HG02981 (cell line): ENCODE results near the gene TTC22.

Source experiments
- ATAC-seq: cut with Tn5 transposase; IDR thresholded peaks from one replicate; pipeline ENCODE4 v1.9.1; 2021; ENCODE audit warnings: mild to moderate bottlenecking, moderate library complexity; ENCODE audit not compliant: unreplicated experiment

TTC22 gene

GRCh38 chr1:54835131-54835898 lies 34.2 kb upstream of the TTC22 start:
- ATAC-seq: no peak

GRCh38 chr1:54834007-54834541 lies 33.0 kb upstream of the TTC22 start:
- ATAC-seq: no peak

GRCh38 chr1:54833121-54833520 lies 32.0 kb upstream of the TTC22 start:
- no peak for ATAC-seq

- no peak for ATAC-seq
These were observed 25.2 kb upstream of the TTC22 start for GRCh38 chr1:54826226-54826816.

GRCh38 chr1:54825696-54826095 lies 24.6 kb upstream of the TTC22 start:
- no peak for ATAC-seq

GRCh38 chr1:54823670-54824069 lies 22.5 kb upstream of the TTC22 start:
- ATAC-seq: no peak

GRCh38 chr1:54819733-54820132 lies 18.6 kb upstream of the TTC22 start:
- ATAC-seq: no peak

- ATAC-seq: no peak
These were observed 18.0 kb upstream of the TTC22 start for GRCh38 chr1:54819195-54819536.

- no peak for ATAC-seq
These were observed 17.5 kb upstream of the TTC22 start for GRCh38 chr1:54818461-54819194.

GRCh38 chr1:54816951-54817350 lies 15.8 kb upstream of the TTC22 start:
- no peak for ATAC-seq

GRCh38 chr1:54816130-54816529 lies 15.0 kb upstream of the TTC22 start:
- ATAC-seq: no peak

GRCh38 chr1:54815086-54815876 lies 14.2 kb upstream of the TTC22 start:
- no peak for ATAC-seq

- no peak for ATAC-seq
These were observed 13.4 kb upstream of the TTC22 start for GRCh38 chr1:54814571-54814970.

GRCh38 chr1:54814126-54814498 lies 13.0 kb upstream of the TTC22 start:
- ATAC-seq: no peak

GRCh38 chr1:54813485-54814125 lies 12.5 kb upstream of the TTC22 start:
- ATAC-seq: no peak

GRCh38 chr1:54812801-54813484 lies 11.8 kb upstream of the TTC22 start:
- ATAC-seq: peak; percentile 51

GRCh38 chr1:54811739-54812655 lies 10.9 kb upstream of the TTC22 start:
- ATAC-seq: no peak

- ATAC-seq: no peak
These were observed 9.9 kb upstream of the TTC22 start for GRCh38 chr1:54811066-54811465.
